OCI-M2 (cell line): Measurements from ENCODE around the gene MFAP4.

ENCODE experiments used
- DNase-seq: peaks from one replicate; lab custom pipeline; 2025; ENCODE audit not compliant: unreplicated experiment; lab: John Stamatoyannopoulos, UW

MFAP4 gene

GRCh38 chr17:19372866-19373504, 14.0 kb downstream of the MFAP4 start:
- no peak for DNase-seq

- DNase-seq = no peak
Observed at GRCh38 chr17:19372439-19372838, 14.6 kb downstream of the MFAP4 start.

GRCh38 chr17:19372011-19372370, 15.0 kb downstream of the MFAP4 start:
- no peak for DNase-seq

GRCh38 chr17:19371259-19372010, 15.6 kb downstream of the MFAP4 start:
- no peak for DNase-seq

- no peak for DNase-seq
Observed at GRCh38 chr17:19370493-19370960, 16.5 kb downstream of the MFAP4 start.

- no peak for DNase-seq
Observed at GRCh38 chr17:19369846-19370492, 17.0 kb downstream of the MFAP4 start.

GRCh38 chr17:19369107-19369778, 17.7 kb downstream of the MFAP4 start:
- no peak for DNase-seq

- DNase-seq = no peak
Observed at GRCh38 chr17:19368229-19368628, 18.8 kb downstream of the MFAP4 start.

GRCh38 chr17:19366637-19366972, 20.4 kb downstream of the MFAP4 start:
- DNase-seq = no peak

GRCh38 chr17:19365833-19366636, 21.0 kb downstream of the MFAP4 start:
- DNase-seq = no peak

- DNase-seq = no peak
Observed at GRCh38 chr17:19365499-19365817, 21.5 kb downstream of the MFAP4 start.

GRCh38 chr17:19364699-19365498, 22.1 kb downstream of the MFAP4 start:
- DNase-seq = no peak

GRCh38 chr17:19363460-19364035, 23.4 kb downstream of the MFAP4 start:
- DNase-seq = no peak

GRCh38 chr17:19363114-19363438, 23.9 kb downstream of the MFAP4 start:
- no peak for DNase-seq

- no peak for DNase-seq
Observed at GRCh38 chr17:19362277-19363113, 24.5 kb downstream of the MFAP4 start, which contains the start of gene B9D1. TSS of gene B9D1 (minus strand) at chr17:19362723. CDS start at chr17:19362569, 154 bp downstream.

- no peak for DNase-seq
Observed at GRCh38 chr17:19361944-19362276, 25.1 kb downstream of the MFAP4 start.

GRCh38 chr17:19361326-19361725, 25.7 kb downstream of the MFAP4 start:
- DNase-seq = no peak

GRCh38 chr17:19360772-19361171, 26.2 kb downstream of the MFAP4 start:
- no peak for DNase-seq

- no peak for DNase-seq
Observed at GRCh38 chr17:19359856-19360255, 27.1 kb downstream of the MFAP4 start.
